Activated T-cell treated with anti-CD3 and anti-CD28 coated beads, Interleukin-2, amount 50 U/mL, for 24 hours (primary cell): Measurements from ENCODE around the gene ELF5.

Source experiments
- DNase-seq: peaks from one replicate; pipeline ENCODE4 v3.0.0-alpha.2; 2020
- H3K27ac Mint-ChIP-seq: 2 replicates; pipeline ENCODE4 v1.8.0; 2020; ENCODE audit warnings: mild to moderate bottlenecking, mixed read lengths
- H3K27me3 Mint-ChIP-seq: 2 replicates; pipeline ENCODE4 v1.8.0; 2020; ENCODE audit warnings: mixed read lengths
- H3K36me3 Mint-ChIP-seq: 2 replicates; pipeline ENCODE4 v1.8.0; 2020; ENCODE audit warnings: low read depth, mixed read lengths
- H3K4me1 Mint-ChIP-seq: 2 replicates; pipeline ENCODE4 v1.8.0; 2020; ENCODE audit warnings: low read depth, mixed read lengths
- H3K4me3 Mint-ChIP-seq: 2 replicates; pipeline ENCODE4 v1.8.0; 2020; ENCODE audit warnings: mild to moderate bottlenecking, moderate library complexity, mixed read lengths
- H3K9me3 Mint-ChIP-seq: 2 replicates; pipeline ENCODE4 v1.8.0; 2020; ENCODE audit warnings: mixed read lengths

The ELF5 gene

DNA sequence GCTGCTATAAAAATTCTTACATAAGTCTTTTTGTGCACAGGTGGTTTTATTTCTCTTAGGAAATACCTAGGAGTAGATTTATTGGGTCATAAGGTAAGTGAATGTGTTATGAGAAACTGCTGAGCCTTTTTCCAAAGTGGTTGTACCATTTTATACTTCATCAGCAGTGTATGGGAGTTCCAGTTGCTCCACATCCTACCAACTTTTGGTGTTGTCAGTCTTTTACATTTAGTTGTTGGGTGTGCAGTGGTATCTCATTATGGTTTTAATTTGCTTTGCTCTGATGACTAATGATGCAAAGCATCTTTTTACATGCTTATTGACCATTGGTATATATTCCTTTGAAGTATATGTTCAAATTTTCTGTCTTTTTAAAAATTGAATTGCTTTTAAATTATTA is 71.8 kb downstream of the ELF5 start:
- Mint-ChIP-seq H3K27me3 (no peaks in the 10 kb centered on the region), H3K9me3 (no peaks in the 10 kb centered on the region), H3K4me1 (peaks cover 47% of the 10 kb centered on the region), H3K36me3 (peaks cover 6% of the 10 kb centered on the region), H3K4me3 (no peak overlapping the region), H3K27ac (no peak overlapping the region)
- DNase-seq = no peak

DNA sequence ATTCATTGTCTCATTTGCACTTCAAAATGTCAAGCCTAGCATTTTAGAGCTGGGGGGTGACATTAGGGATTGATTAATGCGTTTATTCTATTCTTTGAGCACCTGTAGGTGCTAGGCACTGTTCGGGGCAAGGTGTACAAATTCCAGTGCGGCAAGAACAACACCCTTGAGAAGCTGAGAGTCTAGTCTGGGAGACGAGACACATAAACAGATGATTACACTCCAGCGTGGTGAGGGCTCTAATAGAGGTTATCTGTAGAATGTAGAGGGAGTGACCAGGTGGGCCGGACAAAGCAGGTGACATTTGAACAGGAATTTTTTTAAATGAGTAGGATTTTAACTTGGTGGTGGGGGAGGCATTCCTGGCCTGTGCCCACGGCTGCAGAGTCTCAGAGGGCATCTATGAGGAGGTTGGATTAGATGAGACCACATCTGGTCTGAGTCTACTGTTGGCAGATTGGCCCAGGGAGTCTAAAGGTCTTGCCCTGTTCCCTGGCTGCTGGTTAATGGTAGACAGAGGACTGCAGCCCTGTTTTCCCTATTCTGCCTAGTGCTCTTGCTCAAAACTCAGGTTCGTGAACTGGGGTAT is 73.9 kb downstream of the ELF5 start:
- Mint-ChIP-seq H3K9me3 (no peaks in the 10 kb centered on the region), H3K27me3 (no peaks in the 10 kb centered on the region), H3K4me3 (peak overlapping the region; percentile 90), H3K27ac (peak overlapping the region; percentile 96), H3K36me3 (peaks cover 6% of the 10 kb centered on the region), H3K4me1 (peaks cover 40% of the 10 kb centered on the region)
- DNase-seq = no peak

DNA sequence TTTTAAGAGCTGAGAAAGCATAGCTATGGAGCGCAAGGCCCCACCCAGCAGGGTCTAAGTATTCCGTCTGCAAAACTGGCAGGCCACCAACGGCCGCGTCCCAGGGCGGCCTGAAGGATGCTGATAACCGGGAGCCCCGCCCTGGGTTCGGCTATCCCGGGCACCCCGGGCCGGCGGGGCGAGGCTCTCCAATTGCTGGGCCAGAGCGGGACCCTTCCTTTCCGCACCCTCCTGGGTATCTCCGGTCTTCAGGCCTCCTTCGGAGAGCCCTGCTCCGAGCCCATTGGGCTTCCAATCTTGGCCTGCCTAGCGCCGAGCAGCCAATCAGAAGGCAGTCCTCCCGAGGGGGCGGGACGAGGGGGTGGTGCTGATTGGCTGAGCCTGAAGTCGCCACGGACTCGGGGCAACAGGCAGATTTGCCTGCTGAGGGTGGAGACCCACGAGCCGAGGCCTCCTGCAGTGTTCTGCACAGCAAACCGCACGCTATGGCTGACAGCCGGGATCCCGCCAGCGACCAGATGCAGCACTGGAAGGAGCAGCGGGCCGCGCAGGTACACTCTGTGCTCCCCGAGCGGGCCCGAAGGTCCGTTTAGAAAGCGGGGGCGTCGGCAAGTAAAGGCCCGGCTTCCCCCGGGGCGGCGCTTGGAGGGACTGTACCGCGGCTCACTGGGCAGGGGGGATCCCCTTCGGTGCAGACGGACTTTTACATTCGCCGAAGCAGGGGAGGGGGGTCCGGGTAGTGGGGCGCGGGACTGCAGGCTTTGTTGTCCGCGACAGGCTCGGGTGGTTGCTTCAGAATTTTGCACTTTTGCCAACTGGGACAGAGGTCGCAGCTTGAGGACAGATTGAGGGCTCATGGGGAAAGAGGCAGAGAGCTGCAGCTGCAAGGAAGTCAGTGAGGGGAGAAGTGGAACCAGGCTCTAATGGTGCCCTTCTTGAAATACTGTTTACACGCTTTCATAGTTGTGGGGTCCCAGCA is 74.8 kb downstream of the ELF5 start, which contains the start of gene CAT:
CAT (plus strand) TSS at position 406 of the 979 bp plus-strand sequence; CDS start at position 486, 80 bp downstream.
- Mint-ChIP-seq H3K36me3 (peaks cover 6% of the 10 kb centered on the region), H3K27ac (peak within 1 kb of the TSS; percentile 96), H3K4me3 (peak within 1 kb of the TSS; percentile 90), H3K27me3 (no peaks in the 10 kb centered on the region), H3K4me1 (peaks cover 32% of the 10 kb centered on the region), H3K9me3 (no peaks in the 10 kb centered on the region)
- DNase-seq = peak; percentile 98

DNA sequence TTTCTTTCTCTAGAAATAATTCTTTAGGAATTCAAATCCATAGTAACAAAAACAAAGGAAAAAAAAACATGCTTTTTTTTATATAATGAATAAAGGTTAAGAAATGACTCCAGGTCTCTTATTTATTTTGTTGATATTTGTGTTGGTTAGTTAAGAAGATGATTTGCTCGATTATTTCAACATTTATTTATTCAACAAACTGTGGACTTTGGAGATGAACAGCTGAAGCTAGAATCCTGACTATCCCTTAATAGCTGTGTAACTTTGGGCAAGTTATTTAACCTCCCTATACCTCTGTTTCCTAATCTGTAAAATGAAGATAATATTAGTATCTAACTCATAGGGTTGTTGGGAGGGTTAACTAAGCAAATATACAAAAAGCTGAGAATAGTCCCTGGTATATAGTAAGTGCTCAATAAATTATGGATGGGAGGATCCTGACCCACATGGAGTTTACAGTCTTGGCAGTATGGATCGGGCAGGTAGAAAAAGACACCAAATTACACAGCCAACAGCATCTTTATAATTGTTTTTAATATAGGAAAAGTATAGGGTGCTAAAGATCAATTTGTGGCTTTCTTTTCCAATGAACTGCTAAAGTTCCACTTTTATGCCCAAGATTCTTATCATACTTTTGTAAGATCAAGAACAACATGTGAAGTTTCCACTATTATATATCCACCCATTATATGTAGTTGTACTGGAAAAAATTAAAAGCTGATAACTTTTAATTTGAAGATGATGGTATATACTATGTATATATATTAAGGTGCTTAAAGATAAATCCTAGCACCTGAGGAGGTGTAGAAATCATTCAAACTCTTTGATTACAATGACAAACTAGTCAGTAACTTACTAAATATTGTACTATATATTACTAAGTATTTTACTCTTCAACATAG is 76.1 kb downstream of the ELF5 start:
- Mint-ChIP-seq H3K27ac (no peak overlapping the region), H3K4me3 (peak overlapping the region; percentile 90), H3K4me1 (peaks cover 23% of the 10 kb centered on the region), H3K9me3 (no peaks in the 10 kb centered on the region), H3K36me3 (peaks cover 6% of the 10 kb centered on the region), H3K27me3 (no peaks in the 10 kb centered on the region)
- DNase-seq = no peak

DNA sequence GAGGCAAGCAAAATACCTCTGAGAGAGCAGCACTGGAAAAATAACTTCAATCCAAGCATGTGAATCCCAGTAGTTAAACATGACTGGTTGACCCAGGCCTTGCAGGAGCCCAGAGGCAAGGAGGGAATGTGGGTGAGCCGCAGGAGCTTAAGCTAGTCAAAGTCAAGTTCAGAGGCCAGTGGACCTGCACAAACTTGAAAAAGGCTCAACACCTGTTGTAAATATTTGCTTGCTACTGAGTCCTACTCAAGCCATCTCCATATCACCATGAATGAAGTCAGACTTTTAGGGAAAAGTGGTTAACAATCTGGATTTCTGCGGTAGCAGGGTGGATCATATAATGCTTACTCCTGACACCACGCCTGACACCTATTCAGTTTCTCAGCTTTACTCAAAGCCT is 79.7 kb downstream of the ELF5 start:
- H3K36me3 Mint-ChIP-seq = peaks cover 2% of the 10 kb centered on the region
- H3K4me1 Mint-ChIP-seq = peaks cover 4% of the 10 kb centered on the region
- H3K9me3 Mint-ChIP-seq = no peaks in the 10 kb centered on the region
- no peak overlapping the region for H3K4me3 Mint-ChIP-seq
- H3K27me3 Mint-ChIP-seq = no peaks in the 10 kb centered on the region
- no peak for DNase-seq
- H3K27ac Mint-ChIP-seq = no peak overlapping the region

DNA sequence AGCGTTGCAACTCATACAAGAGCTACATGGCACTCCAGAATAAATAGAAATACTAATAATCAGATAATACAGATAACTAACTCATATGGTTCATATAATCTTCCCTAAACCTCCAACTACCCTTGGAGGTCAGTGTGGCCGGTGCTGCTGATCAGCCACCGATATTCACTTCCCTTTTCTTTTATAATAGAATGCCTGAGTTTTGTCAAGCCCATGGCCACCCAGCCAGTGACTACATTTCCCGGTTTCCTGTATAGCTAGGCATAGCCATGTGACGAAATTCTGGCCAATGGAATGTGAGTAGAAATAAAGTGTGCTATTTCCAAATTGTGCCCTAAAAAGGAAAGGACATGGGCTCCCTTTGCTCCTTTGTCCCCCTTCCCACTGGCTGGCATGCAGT is 80.8 kb downstream of the ELF5 start:
- peaks cover 4% of the 10 kb centered on the region for H3K4me1 Mint-ChIP-seq
- no peak overlapping the region for H3K27ac Mint-ChIP-seq
- H3K9me3 Mint-ChIP-seq = no peaks in the 10 kb centered on the region
- H3K27me3 Mint-ChIP-seq = no peaks in the 10 kb centered on the region
- DNase-seq = no peak
- H3K36me3 Mint-ChIP-seq = no peaks in the 10 kb centered on the region
- no peak overlapping the region for H3K4me3 Mint-ChIP-seq

DNA sequence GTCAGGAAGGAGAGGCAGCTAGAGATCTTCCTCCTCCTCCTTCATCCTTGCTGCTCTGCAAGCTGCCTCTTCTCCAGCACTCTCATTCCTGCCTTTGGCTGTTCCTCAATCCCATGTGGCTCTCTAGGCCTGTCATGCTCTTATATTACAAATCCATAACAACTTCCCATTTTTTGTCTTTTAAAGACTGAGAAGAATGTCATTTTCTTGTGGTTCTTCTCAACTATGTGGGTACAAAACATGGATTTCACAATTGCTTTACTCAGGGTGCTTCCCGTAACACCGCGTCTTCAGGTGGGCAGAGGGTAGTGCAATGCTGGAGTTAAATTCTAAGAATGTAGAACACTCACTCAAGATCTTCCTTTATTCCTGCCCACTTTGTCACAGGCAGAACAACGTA is 81.6 kb downstream of the ELF5 start:
- H3K4me3 Mint-ChIP-seq = no peak overlapping the region
- no peaks in the 10 kb centered on the region for H3K4me1 Mint-ChIP-seq
- DNase-seq = no peak
- no peak overlapping the region for H3K27ac Mint-ChIP-seq
- no peaks in the 10 kb centered on the region for H3K9me3 Mint-ChIP-seq
- H3K36me3 Mint-ChIP-seq = no peaks in the 10 kb centered on the region
- no peaks in the 10 kb centered on the region for H3K27me3 Mint-ChIP-seq
